ENCODE measurements around the gene SIGLEC10.
"Not testable (repeated sequence)": the region's sequence is repeated elsewhere in the genome, so short reads cannot be mapped to it uniquely, and the experiment has no call there.

Gene SIGLEC10

DNA sequence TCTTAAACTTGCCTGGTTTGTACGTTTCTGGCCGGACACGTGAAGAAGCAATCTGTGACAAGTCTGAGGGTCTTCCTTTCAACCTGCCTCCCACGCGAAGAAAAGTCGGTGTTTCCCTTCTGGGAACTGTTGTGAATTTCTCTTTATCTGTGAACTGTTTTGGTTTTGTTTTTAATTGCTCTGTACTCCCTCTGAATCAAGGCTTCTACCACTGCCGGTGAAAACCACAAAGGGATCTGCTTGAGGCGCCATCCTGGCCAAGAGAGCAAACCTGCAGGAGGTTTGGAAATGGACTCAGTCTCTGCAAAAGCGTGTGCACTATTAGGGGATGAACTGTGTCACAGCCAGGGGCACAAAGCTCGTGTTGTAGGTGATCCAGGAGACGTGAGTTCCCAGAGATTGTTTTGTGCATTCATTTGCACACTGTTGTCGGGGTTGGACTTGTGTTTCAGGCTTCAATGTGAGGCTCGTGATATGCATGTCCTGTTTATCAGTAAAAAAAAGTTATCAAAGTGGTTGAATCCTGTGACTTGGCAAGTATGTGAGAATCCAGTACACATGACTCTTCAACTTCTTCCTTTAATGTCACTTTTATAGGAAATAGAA is 31.1 kb upstream of the SIGLEC10 start:
- no peak overlapping the region for H4K91ac ChIP-seq (ENCODE audit: low read depth, low read length)
- no CpG with 5 or more reads among the region's 13 CpGs for WGBS (ENCODE audit: extremely low coverage, insufficient coverage, insufficient read length)
- no peaks in the 10 kb centered on the region for H3K79me1 ChIP-seq (ENCODE audit: low read length)
- no peaks in the 10 kb centered on the region for H3K79me2 ChIP-seq (ENCODE audit: control insufficient read depth, insufficient read depth, low read length, poor library complexity)
- H2BK120ac ChIP-seq (ENCODE audit: insufficient read depth, low read length, poor library complexity), result no peak overlapping the region
- no peaks in the 10 kb centered on the region for H3K36me3 ChIP-seq (ENCODE audit: control insufficient read depth in 1 of 2, insufficient read depth in 2 of 2, low read length in 2 of 2)
- no peak overlapping the region for H3K4me3 ChIP-seq (ENCODE audit: low read depth, low read length)
- no peak overlapping the region for H3K27ac ChIP-seq (ENCODE audit: low read depth, low read length)
- no peak overlapping the region for H3K23ac ChIP-seq (ENCODE audit: low read length)
- H3K4ac ChIP-seq (ENCODE audit: low read depth, low read length), result no peak overlapping the region
- no peak overlapping the region for H4K12ac ChIP-seq (ENCODE audit: low read depth, low read length)
- no peak overlapping the region for H3K4me2 ChIP-seq (ENCODE audit: low read length)
- H3K9me3 ChIP-seq (ENCODE audit: insufficient read depth, low read depth, low read length), result peaks cover 23% of the 10 kb centered on the region
- no peak for DNase-seq
- H2BK12ac ChIP-seq (ENCODE audit: low read length), result no peak overlapping the region
- H3K9ac ChIP-seq (ENCODE audit: low read length), result no peak overlapping the region
- no peak overlapping the region for H2BK5ac ChIP-seq (ENCODE audit: low read depth, low read length, poor library complexity)
- no peak overlapping the region for H4K8ac ChIP-seq (ENCODE audit: low read depth, low read length)
- no peak overlapping the region for H2AFZ ChIP-seq (ENCODE audit: insufficient read depth, low read length, poor library complexity)
- H3K27me3 ChIP-seq (ENCODE audit: insufficient read depth, low read length), result no peaks in the 10 kb centered on the region
- no peak overlapping the region for H3K14ac ChIP-seq (ENCODE audit: low read length)
- H2AK5ac ChIP-seq (ENCODE audit: low read length), result no peak overlapping the region
- H3K4me1 ChIP-seq (ENCODE audit: control insufficient read depth in 1 of 2, insufficient read depth in 2 of 2, low read length in 2 of 2), result no peaks in the 10 kb centered on the region
- no peak overlapping the region for H3K18ac ChIP-seq (ENCODE audit: low read length)

DNA sequence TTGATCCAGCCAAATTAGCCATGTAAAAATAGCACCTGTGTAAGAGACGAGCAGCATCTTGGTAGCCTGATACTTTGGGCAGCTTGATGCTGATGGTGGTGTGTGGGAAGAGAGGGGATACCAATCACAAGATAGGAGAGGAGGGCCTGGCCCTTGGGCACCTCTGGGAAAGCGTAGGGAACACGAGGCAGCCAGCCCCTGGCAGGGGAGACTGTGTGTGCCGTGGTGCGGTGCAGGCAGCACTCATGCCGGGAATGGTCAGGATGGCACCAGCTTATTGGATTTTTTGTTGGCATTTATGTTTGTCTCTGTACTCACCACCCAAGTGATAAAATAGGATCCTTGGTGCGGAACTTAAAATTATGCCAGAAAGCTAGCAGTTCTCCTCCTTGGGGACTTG is 30.6 kb upstream of the SIGLEC10 start:
- H3K4me2 ChIP-seq (ENCODE audit: low read length), result no peak overlapping the region
- no peak overlapping the region for H3K9ac ChIP-seq (ENCODE audit: low read length)
- no peaks in the 10 kb centered on the region for H3K36me3 ChIP-seq (ENCODE audit: control insufficient read depth in 1 of 2, insufficient read depth in 2 of 2, low read length in 2 of 2)
- no peak for DNase-seq
- no peaks in the 10 kb centered on the region for H3K79me2 ChIP-seq (ENCODE audit: control insufficient read depth, insufficient read depth, low read length, poor library complexity)
- H4K8ac ChIP-seq (ENCODE audit: low read depth, low read length), result no peak overlapping the region
- H3K4ac ChIP-seq (ENCODE audit: low read depth, low read length), result no peak overlapping the region
- peaks cover 22% of the 10 kb centered on the region for H3K9me3 ChIP-seq (ENCODE audit: insufficient read depth, low read depth, low read length)
- H2BK5ac ChIP-seq (ENCODE audit: low read depth, low read length, poor library complexity), result no peak overlapping the region
- no peak overlapping the region for H3K23ac ChIP-seq (ENCODE audit: low read length)
- H3K18ac ChIP-seq (ENCODE audit: low read length), result no peak overlapping the region
- H3K27me3 ChIP-seq (ENCODE audit: insufficient read depth, low read length), result no peaks in the 10 kb centered on the region
- no peak overlapping the region for H2BK120ac ChIP-seq (ENCODE audit: insufficient read depth, low read length, poor library complexity)
- H2AK5ac ChIP-seq (ENCODE audit: low read length), result no peak overlapping the region
- no peak overlapping the region for H3K27ac ChIP-seq (ENCODE audit: low read depth, low read length)
- no peaks in the 10 kb centered on the region for H3K4me1 ChIP-seq (ENCODE audit: control insufficient read depth in 1 of 2, insufficient read depth in 2 of 2, low read length in 2 of 2)
- H4K12ac ChIP-seq (ENCODE audit: low read depth, low read length), result no peak overlapping the region
- H3K14ac ChIP-seq (ENCODE audit: low read length), result no peak overlapping the region
- H3K4me3 ChIP-seq (ENCODE audit: low read depth, low read length), result no peak overlapping the region
- no peaks in the 10 kb centered on the region for H3K79me1 ChIP-seq (ENCODE audit: low read length)
- no peak overlapping the region for H2AFZ ChIP-seq (ENCODE audit: insufficient read depth, low read length, poor library complexity)
- no CpG with 5 or more reads among the region's 7 CpGs for WGBS (ENCODE audit: extremely low coverage, insufficient coverage, insufficient read length)
- H4K91ac ChIP-seq (ENCODE audit: low read depth, low read length), result no peak overlapping the region
- H2BK12ac ChIP-seq (ENCODE audit: low read length), result no peak overlapping the region

DNA sequence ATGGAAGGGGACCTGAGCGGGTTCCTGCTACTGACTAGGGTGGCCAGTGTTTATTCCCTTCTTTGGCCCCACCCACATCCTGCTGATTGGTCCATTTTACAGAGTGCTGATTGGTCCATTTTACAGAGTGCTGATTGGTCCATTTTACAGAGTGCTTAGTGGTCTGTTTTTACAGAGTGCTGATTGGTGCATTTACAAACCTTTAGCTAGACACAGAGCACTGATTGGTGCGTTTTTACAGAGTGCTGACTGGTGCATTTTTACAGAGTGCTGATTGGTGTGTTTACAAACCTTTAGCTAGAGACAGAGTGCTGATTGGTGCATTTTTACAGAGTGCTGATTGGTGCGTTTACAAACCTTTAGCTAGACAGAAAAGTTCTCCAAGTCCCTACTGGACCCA is 30.1 kb upstream of the SIGLEC10 start:
- H2BK120ac ChIP-seq (ENCODE audit: insufficient read depth, low read length, poor library complexity); H2AK5ac ChIP-seq (ENCODE audit: low read length): not testable (repeated sequence)

DNA sequence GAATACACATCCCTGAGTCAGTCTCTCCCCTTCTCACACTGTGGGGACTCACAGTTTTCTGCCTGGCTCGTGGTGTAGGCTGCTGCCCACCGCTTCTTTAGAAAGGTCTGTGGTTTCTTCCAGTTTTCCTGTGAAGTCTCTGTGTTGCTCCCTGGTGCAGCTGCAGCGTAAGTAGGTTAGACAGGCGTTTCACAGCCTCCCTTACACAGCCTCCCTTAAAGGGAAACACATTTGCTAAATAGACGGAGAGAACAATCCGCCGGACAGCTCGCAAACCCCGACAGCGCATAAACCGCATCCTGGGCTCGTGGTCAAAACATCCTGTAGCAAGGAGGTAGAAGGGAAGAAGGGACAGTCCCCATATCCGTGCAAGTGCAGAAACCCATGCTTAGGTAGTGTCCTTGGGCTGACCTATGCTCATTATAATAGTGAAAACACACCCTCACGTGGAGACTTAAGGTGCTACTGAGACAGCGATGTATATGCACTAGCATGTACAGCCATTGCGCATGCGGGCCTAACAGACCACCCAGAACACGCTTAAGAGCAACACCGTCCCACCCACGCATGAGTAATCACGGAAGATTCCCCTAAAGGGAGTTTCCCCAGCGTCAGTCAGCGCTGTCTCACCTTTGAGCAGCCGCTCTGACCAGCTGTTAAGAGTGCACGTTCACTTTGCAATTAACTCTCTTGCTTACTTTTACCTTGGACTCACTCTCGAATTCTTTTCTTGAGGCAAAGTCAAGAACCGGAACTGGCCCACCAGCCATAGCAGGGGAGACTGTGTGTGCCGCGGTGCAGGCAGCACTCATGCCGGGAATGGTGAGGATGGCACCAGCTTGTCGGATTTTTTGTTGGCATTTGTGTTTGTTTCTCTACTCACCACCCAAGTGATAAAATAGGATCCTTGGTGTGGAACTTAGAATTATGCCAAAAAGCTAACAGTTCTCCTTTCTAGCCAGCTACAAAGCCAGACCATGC is 24.3 kb upstream of the SIGLEC10 start:
- DNase-seq, result peak; percentile 24 to 45
- no peak overlapping the region for H3K4me3 ChIP-seq (ENCODE audit: low read depth, low read length)
- H3K23ac ChIP-seq (ENCODE audit: low read length), result no peak overlapping the region
- no peaks in the 10 kb centered on the region for H3K4me1 ChIP-seq (ENCODE audit: control insufficient read depth in 1 of 2, insufficient read depth in 2 of 2, low read length in 2 of 2)
- no peaks in the 10 kb centered on the region for H3K36me3 ChIP-seq (ENCODE audit: control insufficient read depth in 1 of 2, insufficient read depth in 2 of 2, low read length in 2 of 2)
- H4K91ac ChIP-seq (ENCODE audit: low read depth, low read length), result no peak overlapping the region
- H3K79me1 ChIP-seq (ENCODE audit: low read length), result no peaks in the 10 kb centered on the region
- H3K79me2 ChIP-seq (ENCODE audit: control insufficient read depth, insufficient read depth, low read length, poor library complexity), result no peaks in the 10 kb centered on the region
- H3K18ac ChIP-seq (ENCODE audit: low read length), result no peak overlapping the region
- no peak overlapping the region for H2AFZ ChIP-seq (ENCODE audit: insufficient read depth, low read length, poor library complexity)
- no peak overlapping the region for H3K4me2 ChIP-seq (ENCODE audit: low read length)
- peaks cover under 1% of the 10 kb centered on the region for H3K9me3 ChIP-seq (ENCODE audit: insufficient read depth, low read depth, low read length)
- H3K27me3 ChIP-seq (ENCODE audit: insufficient read depth, low read length), result no peaks in the 10 kb centered on the region
- no peak overlapping the region for H3K9ac ChIP-seq (ENCODE audit: low read length)
- no peak overlapping the region for H2BK120ac ChIP-seq (ENCODE audit: insufficient read depth, low read length, poor library complexity)
- no peak overlapping the region for H2BK5ac ChIP-seq (ENCODE audit: low read depth, low read length, poor library complexity)
- H2BK12ac ChIP-seq (ENCODE audit: low read length), result no peak overlapping the region
- H4K8ac ChIP-seq (ENCODE audit: low read depth, low read length), result no peak overlapping the region
- H4K12ac ChIP-seq (ENCODE audit: low read depth, low read length), result no peak overlapping the region
- H3K4ac ChIP-seq (ENCODE audit: low read depth, low read length), result no peak overlapping the region
- WGBS (ENCODE audit: extremely low coverage, insufficient coverage, insufficient read length), result no CpG with 5 or more reads among the region's 31 CpGs
- H2AK5ac ChIP-seq (ENCODE audit: low read length), result no peak overlapping the region
- H3K14ac ChIP-seq (ENCODE audit: low read length), result no peak overlapping the region
- H3K27ac ChIP-seq (ENCODE audit: low read depth, low read length), result no peak overlapping the region

More for the DNA sequence above, 30.1 kb upstream of the SIGLEC10 start:
- no CpG with 5 or more reads among the region's 3 CpGs for WGBS (ENCODE audit: extremely low coverage, insufficient coverage, insufficient read length)
- not testable (repeated sequence) for H3K4me3 ChIP-seq (ENCODE audit: low read depth, low read length); H3K4me2 ChIP-seq (ENCODE audit: low read length); H2BK12ac ChIP-seq (ENCODE audit: low read length); H4K91ac ChIP-seq (ENCODE audit: low read depth, low read length); H3K27me3 ChIP-seq (ENCODE audit: insufficient read depth, low read length); H4K8ac ChIP-seq (ENCODE audit: low read depth, low read length); H3K23ac ChIP-seq (ENCODE audit: low read length); H3K79me2 ChIP-seq (ENCODE audit: control insufficient read depth, insufficient read depth, low read length, poor library complexity); H3K9ac ChIP-seq (ENCODE audit: low read length); H3K27ac ChIP-seq (ENCODE audit: low read depth, low read length); DNase-seq; H2AFZ ChIP-seq (ENCODE audit: insufficient read depth, low read length, poor library complexity); H3K18ac ChIP-seq (ENCODE audit: low read length); H3K36me3 ChIP-seq (ENCODE audit: control insufficient read depth in 1 of 2, insufficient read depth in 2 of 2, low read length in 2 of 2); H3K4me1 ChIP-seq (ENCODE audit: control insufficient read depth in 1 of 2, insufficient read depth in 2 of 2, low read length in 2 of 2); H3K4ac ChIP-seq (ENCODE audit: low read depth, low read length); H3K14ac ChIP-seq (ENCODE audit: low read length); H3K79me1 ChIP-seq (ENCODE audit: low read length); H4K12ac ChIP-seq (ENCODE audit: low read depth, low read length); H2BK5ac ChIP-seq (ENCODE audit: low read depth, low read length, poor library complexity)
- peaks cover 19% of the 10 kb centered on the region for H3K9me3 ChIP-seq (ENCODE audit: insufficient read depth, low read depth, low read length)

All from trophoblast cell (in vitro differentiated cells and primary cell).